ENCODE results near the gene PRKCH. TPM values are rescaled to one million over a fixed set of nuclear protein-coding genes. Genes with fewer than 3 reads are reported as not detected.

The PRKCH gene
- total and polyA plus RNA-seq, 8 donors, result 35.2 to 48.8 (median 43.1) TPM

DNA sequence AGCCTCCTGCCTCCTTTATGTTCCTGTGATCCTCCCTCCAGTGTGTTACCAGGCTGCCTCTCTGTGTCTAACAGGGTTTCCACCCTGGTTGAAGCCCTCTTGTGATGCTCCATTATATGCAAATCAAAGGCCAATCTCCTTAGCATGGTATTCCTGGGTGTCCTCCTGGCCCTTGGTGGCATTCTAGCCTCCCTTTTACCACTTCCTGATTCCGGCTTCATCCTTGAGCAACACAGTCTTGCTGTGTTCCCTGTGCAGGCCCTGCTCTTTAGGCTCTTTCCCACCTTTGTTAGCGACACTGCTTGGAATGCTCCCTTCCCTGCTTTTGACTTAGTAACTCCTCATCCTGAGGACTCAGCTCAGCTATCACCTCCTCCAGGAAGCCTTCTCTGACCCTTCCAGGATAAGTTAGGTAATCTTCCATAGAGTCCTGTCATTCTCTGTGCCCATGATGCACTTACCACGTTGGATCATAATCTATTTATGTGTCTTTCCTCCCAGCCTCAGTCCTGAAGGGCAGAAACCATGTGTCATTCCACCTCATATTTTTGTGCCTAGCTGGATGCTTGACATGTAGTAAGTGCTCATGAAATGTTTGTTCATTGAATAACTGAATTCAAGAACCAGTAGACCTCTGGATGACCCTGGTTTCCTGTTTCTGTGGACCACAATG lies 37.3 kb downstream of the PRKCH start:
- TF ChIP-seq CTCF (IDR thresholded peaks at IDR 0.05), result no peak
- H3K36me3 ChIP-seq, result no peaks in the 10 kb centered on the region
- no peak overlapping the region for H3K4me3 ChIP-seq
- DNase-seq, result no peak
- peak overlapping the region in 1 of 2 donors; percentile 67 for H3K27ac ChIP-seq
- no peaks in the 10 kb centered on the region for H3K27me3 ChIP-seq
- intact Hi-C loops (cut with DNase I), result no loop called here
- H3K9me3 ChIP-seq, result no peaks in the 10 kb centered on the region
- no peak for ATAC-seq
- H3K4me1 ChIP-seq, result peaks cover 6 to 48% of the 10 kb centered on the region in 2 donors

GRCh38 chr14:61360796-61361525 lies 39.6 kb downstream of the PRKCH start:
- no peaks in the 10 kb centered on the region for H3K27me3 ChIP-seq
- no peaks in the 10 kb centered on the region for H3K9me3 ChIP-seq
- H3K36me3 ChIP-seq, result no peaks in the 10 kb centered on the region
- TF ChIP-seq CTCF (IDR thresholded peaks at IDR 0.05), result no peak
- DNase-seq (no peak), ATAC-seq (no peak)
- intact Hi-C loops (cut with DNase I), result no loop called here
- H3K4me3 ChIP-seq, result no peak overlapping the region
- no peak overlapping the region for H3K27ac ChIP-seq
- peaks cover 7 to 55% of the 10 kb centered on the region in 2 donors for H3K4me1 ChIP-seq

GRCh38 chr14:61362072-61362750 lies 40.8 kb downstream of the PRKCH start:
- H3K4me1 ChIP-seq, result peaks cover 9 to 54% of the 10 kb centered on the region in 2 donors
- no peaks in the 10 kb centered on the region for H3K9me3 ChIP-seq
- H3K27me3 ChIP-seq, result no peaks in the 10 kb centered on the region
- H3K4me3 ChIP-seq, result no peak overlapping the region
- H3K27ac ChIP-seq, result no peak overlapping the region
- no peak for ATAC-seq
- DNase-seq, result no peak
- intact Hi-C loops (cut with DNase I), result no loop called here
- no peak for TF ChIP-seq CTCF (IDR thresholded peaks at IDR 0.05)
- no peaks in the 10 kb centered on the region for H3K36me3 ChIP-seq

DNA sequence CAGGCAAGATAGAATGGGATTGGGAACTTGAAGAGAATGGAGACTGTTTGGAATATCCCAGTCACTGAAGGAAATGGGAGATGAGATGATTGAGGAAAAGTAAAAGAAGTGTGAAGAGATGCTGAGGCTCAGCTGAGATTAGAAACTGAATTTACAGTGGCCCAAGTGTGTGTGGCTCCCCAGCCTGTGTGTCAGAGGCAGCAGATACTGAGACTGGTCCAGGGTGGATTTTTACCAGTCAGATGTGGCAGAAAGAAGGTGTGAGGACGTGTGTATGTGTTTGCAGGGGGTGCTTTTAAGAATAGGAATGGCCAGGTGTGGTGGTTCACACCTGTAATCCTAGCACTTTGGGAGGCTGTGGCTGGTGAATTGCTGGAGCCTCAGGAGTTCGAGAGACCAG lies 42.9 kb downstream of the PRKCH start:
- no peaks in the 10 kb centered on the region for H3K27me3 ChIP-seq
- TF ChIP-seq CTCF (IDR thresholded peaks at IDR 0.05), result no peak
- H3K36me3 ChIP-seq, result no peaks in the 10 kb centered on the region
- no peaks in the 10 kb centered on the region for H3K9me3 ChIP-seq
- H3K4me3 ChIP-seq, result no peak overlapping the region
- ATAC-seq (no peak), DNase-seq (no peak)
- intact Hi-C loops (cut with DNase I), result no loop called here
- peaks cover 4 to 56% of the 10 kb centered on the region in 2 donors for H3K4me1 ChIP-seq
- peak overlapping the region in 1 of 2 donors; percentile 50 for H3K27ac ChIP-seq

GRCh38 chr14:61365667-61366212 lies 44.4 kb downstream of the PRKCH start:
- intact Hi-C loops (cut with DNase I), result no loop called here
- Histone ChIP-seq H3K4me1 (peaks cover 4 to 66% of the 10 kb centered on the region in 2 donors), H3K9me3 (no peaks in the 10 kb centered on the region), H3K36me3 (no peaks in the 10 kb centered on the region), H3K27me3 (no peaks in the 10 kb centered on the region), H3K27ac (peak overlapping the region in 1 of 2 donors; percentile 50), H3K4me3 (no peak overlapping the region)
- no peak for TF ChIP-seq CTCF (IDR thresholded peaks at IDR 0.05)
- ATAC-seq, result no peak
- no peak for DNase-seq
